ENCODE data around the gene ZSWIM6.
"Not testable (repeated sequence)": the region's sequence is repeated elsewhere in the genome, so short reads cannot be mapped to it uniquely, and the experiment has no call there.

ZSWIM6 gene

DNA sequence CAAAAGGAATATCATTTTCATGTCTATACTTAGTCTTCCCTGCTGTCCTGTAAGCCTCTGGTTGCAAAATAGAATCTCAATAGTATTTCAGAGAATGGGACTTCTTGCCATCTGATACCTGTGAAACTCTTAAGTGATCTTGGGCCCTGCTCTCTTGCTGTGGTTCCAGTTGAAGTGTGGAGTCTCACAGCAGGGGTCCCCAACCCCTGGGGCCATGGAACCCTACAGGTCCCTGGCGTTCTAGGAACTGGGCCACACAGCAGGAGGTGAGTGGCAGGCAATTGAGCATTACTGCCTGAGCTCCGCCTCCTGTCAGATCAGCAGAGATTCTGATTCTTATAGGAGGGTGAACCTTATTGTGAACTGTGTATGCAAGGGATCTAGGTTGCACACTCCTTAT lies 65.9 kb downstream of the ZSWIM6 start:
- Histone ChIP-seq H3K27ac (no peak overlapping the region), H3K4me3 (no peak overlapping the region)

DNA sequence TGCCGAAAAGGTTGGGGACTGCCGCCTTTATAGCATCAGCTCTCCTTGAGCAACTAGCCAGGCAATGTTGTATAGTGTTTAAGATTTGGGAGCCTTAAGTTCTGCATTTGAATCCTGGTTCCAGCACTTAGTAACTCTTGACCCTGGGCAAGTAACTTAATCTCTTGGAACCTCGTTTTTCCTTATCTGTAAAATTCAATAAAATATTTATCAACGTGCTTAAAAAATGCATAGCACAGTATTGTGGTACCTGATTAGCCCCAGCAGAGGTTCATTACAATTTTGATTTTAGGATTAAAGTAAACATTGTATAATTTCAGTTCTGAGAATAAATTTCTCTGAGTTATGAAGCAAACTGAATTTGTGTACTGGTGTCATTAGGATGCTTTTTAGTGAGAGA lies 66.4 kb downstream of the ZSWIM6 start:
- H3K4me3 ChIP-seq = no peak overlapping the region
- H3K27ac ChIP-seq = no peak overlapping the region

DNA sequence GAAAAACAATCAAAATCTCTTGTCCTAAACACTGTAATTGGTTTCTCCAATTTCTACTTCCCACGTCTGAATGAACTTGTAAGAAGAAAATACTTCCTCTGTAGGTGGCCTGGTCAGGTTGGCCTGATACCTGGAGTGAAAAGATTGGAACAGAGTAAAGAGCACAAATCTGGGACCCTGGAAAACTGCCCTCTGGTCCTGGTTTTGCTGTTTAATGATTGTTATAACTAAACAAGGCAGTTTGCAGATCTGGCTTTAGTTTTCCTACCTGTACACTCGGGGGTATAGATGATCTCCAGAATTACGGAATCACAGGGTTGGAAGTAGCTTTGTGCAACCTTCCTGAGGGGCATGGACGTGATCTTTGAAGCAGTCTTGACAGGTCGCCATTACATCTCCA lies 67.6 kb downstream of the ZSWIM6 start:
- Histone ChIP-seq H3K4me3 (no peak overlapping the region), H3K27ac (no peak overlapping the region)

DNA sequence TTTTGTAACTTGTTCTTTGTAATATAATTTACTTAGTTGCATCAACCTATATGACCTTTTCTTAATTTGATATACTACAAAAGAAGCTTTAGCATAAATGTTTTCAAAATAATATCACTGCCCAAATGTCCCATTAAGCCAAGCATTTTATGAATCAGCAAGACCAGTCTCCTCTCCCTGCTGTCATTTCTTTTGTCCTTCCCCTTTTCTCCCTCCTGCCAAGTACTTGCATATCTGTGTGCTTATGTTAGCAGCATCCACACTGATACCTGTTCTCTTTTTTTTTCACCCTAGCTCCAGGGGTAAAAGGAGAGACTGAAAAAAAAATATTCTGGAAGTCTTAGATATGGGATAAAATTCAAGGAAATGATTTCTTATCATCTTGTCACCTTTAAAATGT lies 69.7 kb downstream of the ZSWIM6 start:
- no peak overlapping the region for H3K27ac ChIP-seq

DNA sequence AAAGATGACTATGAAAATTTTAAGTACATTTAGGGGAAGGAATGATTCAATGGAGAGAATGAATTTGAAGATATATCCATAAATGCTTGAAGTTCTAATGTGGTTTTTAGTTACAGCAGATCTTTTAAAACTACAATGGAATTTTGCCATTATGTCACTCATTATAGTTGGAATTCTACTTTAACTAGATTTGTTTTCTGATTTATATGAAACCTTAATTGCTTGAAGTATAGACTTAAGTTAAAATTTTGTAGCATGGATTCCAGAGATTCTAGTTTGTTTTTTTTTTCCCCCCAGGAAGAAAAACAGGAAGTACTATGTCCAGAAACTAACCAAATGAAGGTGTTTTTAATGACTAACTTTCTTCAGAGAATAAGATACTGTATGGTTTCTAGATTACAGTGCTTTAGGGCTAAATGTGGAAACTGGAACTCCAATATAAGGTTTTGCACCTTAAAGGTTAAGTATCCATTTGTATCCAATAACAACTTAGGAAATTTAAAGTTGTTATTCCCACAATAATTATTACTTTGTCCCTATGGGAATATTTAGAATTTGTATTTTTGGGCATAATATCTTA lies 70.3 kb downstream of the ZSWIM6 start:
- Histone ChIP-seq H3K4me3 (no peak overlapping the region), H3K27ac (no peak overlapping the region)

More for the DNA sequence above, 69.7 kb downstream of the ZSWIM6 start:
- no peak overlapping the region for H3K4me3 ChIP-seq

DNA sequence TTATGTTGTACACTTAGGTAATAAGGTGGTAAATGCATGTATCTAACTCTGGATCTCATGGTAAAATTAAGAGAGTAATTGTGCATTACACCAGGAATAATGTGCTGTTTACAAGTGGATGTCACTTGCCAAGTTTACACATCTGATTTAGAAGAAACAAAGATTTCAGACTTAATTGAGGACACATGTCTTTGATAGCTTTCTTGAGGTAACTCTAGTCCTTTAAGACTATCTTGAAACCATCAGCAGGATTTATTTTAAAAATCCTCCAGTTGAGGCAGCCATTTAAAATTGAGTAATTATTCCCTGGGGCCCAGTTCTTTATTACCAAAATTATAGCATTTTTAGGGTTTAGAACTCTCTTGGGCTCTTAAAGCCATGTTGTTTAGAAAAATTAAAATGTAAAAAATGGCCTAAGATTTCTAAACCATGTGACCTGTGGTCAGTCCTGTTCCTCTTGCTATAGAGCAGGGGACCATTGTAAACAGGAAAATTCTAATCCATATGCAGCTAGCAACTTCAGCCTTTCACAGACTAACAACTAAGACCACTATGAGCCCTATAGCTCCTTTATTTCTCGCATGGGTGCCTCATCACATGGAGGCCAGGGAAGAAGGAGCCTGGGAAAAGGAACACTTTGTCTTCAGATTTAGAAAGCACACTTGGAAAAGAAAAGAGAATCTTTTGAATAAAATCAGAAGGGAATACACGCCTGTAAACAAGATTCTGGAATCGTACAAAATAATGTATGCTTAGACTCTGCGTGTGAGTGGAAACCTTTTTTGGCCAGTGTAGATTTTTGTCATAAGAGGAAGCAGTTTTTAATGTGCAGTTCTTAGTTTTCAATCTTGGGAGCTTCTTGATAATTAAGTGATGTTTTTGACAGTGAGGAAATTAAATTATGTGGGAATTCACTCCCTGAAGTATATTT lies 71.2 kb downstream of the ZSWIM6 start:
- H3K4me3 ChIP-seq = no peak overlapping the region
- H3K27ac ChIP-seq = no peak overlapping the region

DNA sequence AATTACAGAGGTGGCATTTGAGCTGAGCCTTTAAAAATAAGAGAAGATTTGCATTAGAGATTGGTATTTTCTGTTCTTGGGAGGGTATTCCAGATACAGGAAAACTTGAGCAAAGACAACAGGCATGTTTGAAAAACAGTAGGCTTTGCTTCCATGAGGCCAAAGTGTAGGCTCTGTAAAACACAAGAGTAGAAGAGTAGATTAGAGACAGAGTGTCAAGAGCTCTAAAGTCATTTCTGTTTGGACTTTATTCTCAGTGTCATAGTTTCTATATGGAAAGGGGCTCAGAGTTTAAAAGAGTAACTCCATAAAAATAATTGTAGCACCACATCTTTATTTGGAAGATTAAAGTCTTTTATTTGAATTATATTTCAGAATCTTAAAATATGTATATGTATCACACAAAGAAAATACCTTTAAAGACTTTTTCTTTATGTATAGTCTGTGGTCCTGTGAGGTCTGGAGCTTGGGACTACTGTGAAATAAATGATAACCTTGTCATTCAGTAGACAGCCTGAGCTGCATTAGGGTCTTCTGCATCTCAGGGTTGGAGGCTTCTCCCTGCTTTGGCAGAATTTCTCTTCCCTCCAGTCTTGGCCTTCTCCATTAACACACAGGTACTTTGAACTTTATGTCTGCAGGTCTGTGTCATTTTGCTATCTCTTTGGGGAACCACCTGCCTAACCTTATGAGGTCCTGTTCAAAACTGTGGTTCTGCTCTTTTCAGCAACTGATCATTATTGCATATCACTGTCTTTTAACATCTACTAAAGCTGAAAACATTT lies 73.6 kb downstream of the ZSWIM6 start:
- H3K4me3 ChIP-seq = no peak overlapping the region
- H3K27ac ChIP-seq = no peak overlapping the region

DNA sequence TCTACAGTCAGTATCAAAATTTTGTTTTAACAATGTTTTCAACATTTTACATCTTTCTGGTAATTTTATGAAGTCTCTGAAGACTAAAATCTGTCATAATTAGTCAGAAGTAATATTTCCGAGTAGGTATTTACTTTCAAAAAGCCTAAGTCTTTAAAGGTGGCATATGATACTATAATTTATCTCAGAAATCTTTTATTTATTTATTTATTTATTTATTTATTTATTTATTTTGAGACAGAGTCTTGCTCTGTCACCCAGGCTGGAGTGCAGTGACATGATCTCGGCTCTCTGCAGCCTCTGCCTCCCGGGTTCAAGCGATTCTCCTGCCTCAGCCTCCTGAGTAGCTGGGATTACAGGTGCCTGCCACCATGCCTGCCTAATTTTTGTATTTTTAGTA lies 74.4 kb downstream of the ZSWIM6 start:
- H3K27ac ChIP-seq, H3K4me3 ChIP-seq: not testable (repeated sequence)

DNA sequence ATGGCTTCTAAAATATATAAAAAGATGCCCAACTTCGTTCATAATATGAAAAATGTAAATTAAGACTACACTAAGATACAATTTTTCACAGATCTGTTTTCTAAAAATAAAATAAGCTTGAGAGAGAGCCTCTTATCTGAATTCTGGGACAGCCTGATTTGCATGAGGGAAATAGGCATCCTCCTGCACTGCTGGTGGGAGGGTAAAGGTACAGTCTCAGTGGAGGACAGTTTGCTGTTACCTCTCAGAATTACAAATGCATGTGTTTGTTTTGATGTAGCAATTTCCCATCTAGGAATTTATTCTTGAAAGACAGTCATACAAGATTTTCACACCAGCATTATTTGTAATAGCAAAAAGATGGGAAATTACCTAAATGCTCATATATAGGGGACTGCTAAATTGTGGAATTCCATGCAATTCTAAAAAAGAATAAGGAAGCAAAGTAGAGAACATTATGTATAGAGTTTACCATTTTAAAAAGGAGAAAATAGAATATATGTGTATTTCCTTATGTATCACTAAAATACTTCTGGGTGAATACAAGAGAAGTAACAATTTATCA lies 75.7 kb downstream of the ZSWIM6 start:
- H3K27ac ChIP-seq = no peak overlapping the region
- no peak overlapping the region for H3K4me3 ChIP-seq

DNA sequence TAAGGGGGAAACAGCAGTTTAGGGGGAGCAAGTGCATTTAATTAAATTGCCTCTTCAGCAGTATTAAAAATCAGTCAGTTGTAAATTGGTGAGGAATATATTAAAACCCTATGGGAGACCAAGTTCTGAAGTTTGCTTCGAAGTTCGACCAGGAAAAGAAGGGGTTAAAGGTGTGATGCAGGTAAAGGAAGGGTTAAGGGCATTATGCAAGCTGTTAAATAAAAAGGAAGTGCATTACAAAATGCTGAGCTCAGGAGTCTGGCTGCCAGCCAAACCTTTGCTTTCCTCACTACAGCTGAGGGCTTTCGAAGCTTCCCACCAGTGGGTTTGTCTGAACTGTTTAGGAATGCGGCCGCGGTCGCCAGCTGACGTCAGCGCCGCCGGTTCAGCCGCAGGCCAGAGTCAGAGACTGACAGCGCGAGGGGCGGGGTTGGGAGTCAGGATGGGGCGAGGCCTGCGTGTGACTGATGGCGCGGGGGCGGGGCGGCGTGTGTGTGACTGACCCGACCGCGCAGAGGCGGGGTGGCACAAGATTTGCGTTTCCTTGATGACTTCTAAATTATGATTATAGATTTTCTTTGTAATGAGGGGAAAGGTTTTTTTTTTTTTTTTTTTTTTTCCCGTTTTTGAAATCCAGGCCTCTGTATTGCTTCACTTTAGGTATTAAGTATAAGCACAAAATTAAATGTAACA lies 76.6 kb downstream of the ZSWIM6 start:
- H3K4me3 ChIP-seq = peak overlapping the region in 3 of 7 experiments; percentile 4 to 26 (median 8)
- peak overlapping the region in 3 of 21 experiments; percentile 5 to 54 (median 47) for H3K27ac ChIP-seq

DNA sequence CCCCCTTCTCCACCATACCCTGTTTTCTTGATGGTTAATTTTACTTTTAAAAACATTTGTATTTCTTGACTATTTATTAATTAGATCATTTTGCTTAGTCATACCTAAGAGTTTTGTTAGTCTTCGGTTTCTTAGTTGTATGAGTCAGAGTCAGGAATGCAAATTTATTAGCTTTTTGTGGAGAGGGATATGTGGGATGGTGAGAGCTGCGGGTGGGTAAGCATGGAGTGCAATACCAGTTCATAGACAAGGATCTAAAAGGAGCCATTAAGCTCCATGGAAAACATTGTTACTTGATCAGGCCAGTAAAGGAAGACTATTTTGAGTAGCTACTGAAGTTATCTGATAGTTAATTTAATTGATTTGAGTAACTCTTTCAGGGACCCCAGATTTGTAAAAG lies 77.5 kb downstream of the ZSWIM6 start:
- peak overlapping the region in 4 of 21 experiments; percentile 32 to 54 (median 41) for H3K27ac ChIP-seq

DNA sequence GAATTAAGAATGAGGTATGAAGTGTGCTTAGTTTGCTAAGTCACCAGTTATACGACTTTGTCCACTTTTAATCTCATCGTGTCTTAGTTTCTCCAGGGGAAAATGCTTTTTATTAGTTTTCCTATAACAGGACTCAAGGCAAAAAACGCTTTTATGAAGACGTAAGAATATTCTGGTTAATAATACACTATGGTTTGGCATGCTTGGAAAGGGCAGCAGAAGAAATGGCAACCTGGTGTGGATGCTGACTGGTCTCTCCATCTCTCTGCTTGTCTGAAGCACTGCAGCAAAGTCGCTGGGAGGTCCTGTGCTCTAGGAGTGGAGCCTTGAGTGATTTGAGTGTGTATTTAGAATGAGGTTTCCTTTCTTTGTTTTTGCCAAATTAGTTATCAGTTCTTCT lies 78.8 kb downstream of the ZSWIM6 start:
- no peak overlapping the region for H3K27ac ChIP-seq
- no peak overlapping the region for H3K4me3 ChIP-seq

More for the DNA sequence above, 77.5 kb downstream of the ZSWIM6 start:
- H3K4me3 ChIP-seq = no peak overlapping the region

DNA sequence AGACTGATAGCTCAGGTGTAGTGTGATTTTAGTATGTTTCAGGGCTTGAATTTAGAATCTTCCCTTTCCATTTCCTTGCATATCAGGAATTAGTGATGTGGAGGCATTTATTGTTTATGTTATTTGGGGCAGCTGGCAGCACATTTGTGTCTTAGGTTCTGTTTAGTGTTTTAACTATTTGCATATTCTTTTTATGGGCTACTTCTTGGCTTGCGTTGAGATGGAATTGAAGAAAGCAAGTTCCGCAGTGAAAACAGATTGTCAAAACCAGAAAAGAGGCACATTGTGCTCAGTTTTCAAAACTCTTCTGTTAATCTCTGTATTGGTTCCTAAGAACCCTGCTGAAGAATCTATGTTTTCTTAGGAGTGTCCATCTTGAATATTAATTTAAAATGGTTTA lies 80.3 kb downstream of the ZSWIM6 start:
- Histone ChIP-seq H3K27ac (no peak overlapping the region), H3K4me3 (no peak overlapping the region)

DNA sequence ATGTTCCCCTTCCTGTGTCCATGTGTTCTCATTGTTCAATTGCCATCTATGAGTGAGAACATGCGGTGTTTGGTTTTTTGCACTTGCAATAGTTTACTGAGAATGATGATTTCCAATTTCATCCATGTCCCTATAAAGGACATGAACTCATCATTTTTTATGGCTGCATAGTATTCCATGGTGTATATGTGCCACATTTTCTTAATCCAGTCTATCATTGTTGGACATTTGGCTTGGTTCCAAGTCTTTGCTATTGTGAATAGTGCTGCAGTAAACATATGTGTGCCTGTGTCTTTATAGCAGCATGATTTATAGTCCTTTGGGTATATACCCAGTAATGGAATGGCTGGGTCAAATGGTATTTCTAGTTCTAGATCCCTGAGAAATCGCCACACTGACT lies 81.1 kb downstream of the ZSWIM6 start:
- not testable (repeated sequence) for H3K4me3 ChIP-seq

DNA sequence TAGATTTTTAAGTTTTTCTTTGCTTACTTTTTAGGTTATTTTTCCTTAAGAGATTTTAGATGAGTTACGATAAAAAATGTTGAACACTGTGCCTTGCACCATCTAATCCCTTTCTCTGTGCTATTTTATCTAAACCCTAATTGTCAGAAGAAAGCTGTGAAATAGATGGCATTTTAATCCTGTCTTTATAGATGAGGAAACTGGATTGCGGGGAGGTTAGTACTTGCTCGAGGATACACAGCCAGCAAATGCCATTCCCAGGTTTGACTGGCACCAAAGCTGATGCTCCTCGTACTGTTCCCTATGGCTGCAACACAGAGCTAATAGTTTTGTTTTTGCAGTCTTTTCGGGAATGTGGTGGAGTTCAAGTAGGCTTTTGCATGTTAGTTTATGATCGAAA lies 82.7 kb downstream of the ZSWIM6 start:
- Histone ChIP-seq H3K27ac (no peak overlapping the region), H3K4me3 (no peak overlapping the region)

More for the DNA sequence above, 81.1 kb downstream of the ZSWIM6 start:
- not testable (repeated sequence) for H3K27ac ChIP-seq

DNA sequence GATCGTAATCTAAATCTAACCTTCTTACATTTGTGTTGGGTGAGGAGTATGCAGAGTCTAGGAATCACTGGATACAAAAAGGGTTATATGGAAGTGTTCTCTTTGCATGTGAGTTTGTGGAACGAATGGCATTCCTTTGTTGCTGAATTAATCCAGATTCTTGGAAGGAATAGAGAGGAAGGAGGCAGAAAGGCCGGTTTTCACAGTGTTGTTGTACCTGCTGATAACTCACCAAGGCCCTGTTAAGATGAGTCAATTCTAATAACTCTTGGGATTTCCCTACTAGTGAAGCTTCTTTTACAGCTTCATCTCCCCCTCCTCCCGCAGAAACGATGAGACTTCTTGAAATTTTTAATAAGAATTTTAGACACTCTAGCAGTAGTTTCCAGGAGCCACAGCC lies 84.0 kb downstream of the ZSWIM6 start:
- Histone ChIP-seq H3K4me3 (no peak overlapping the region), H3K27ac (no peak overlapping the region)

DNA sequence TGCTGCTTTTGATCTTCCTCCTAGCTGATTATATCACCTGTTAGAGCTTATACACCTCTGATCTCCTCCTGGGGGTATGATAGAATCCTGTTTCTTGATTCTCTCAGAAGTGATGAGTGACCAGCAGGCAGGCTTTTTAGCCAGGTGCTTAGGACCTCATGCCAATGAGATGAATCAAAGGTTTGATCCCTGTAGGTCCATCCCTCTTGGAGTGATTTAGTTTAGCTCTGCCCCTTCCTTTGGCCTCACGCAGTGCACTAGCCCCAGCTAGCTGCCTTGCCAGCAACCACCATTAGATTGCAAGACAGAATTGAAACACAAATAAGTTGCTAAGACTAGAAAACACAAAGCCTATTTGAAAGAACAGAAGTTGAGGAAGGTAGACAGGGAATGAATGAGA lies 84.4 kb downstream of the ZSWIM6 start:
- Histone ChIP-seq H3K4me3 (no peak overlapping the region), H3K27ac (no peak overlapping the region)

DNA sequence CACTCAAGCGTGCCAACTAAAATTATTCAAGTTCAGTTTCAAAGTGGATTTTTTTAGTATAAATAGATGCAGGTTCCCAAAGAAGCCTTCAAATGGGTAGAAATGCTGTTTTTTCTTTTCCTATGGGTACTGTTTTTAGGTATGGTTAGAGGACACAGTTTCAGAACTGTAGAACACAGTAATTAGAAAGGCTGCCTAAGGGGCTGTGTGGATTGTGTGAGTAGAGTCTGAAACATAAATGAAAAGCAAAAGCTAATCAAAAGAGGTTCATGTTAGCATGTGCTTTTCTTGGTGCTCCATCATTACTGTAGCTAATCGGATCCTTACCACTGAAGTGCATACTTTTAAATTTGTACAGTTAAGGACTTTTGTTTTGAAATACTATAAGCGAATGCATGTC lies 85.3 kb downstream of the ZSWIM6 start:
- Histone ChIP-seq H3K4me3 (no peak overlapping the region), H3K27ac (no peak overlapping the region)

DNA sequence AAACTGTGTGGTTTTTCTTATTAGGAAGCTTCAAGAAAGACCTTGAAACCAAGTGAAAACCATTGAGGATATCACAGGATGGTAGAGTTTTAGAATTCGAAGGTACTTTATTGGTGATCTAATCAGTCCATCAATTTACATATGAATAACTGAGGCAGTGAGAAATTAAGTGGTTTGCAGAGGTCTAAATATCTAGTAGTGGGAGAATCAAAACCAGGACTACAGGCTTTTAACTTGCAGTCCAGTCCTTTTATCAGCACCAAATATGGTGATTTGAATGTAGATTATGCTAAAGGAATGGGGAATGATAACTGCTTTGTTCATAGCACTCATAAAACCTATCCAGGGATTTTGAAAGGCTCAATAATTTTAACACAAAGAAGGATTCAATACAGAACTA lies 85.8 kb downstream of the ZSWIM6 start:
- Histone ChIP-seq H3K27ac (no peak overlapping the region), H3K4me3 (no peak overlapping the region)

DNA sequence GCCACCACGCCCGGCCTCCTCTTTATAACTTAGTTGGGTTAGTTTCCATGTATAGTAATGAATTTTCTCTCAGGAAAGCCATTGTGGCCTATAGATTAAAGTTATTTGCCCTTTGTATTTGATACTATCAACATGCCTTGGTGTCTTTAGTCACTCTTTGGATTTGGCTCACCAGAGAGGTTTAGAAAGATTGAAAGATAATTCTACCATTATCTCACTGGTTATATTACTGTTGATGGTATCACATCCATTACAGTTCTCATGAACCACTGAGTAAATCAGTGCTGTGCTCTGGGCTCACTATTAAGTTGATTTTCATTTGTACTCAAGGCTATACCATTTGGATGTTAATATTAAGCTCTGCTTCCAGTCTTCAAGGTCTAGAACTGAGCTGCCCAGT lies 87.0 kb downstream of the ZSWIM6 start:
- Histone ChIP-seq H3K4me3 (no peak overlapping the region), H3K27ac (no peak overlapping the region)
